ENCODE results near the gene PRKG2. TPM values are rescaled to one million over a fixed set of nuclear protein-coding genes. Genes with fewer than 3 reads are reported as not detected.

Gene PRKG2
- total and polyA plus RNA-seq, 10 of the 15 experiments (the other 5 are each of a cell fraction or from before 2014, with no cell fraction given): not detected

GRCh38 chr4:81131066-81131465 is 84.0 kb downstream of the PRKG2 start (continued):
- no peak for TF ChIP-seq E2F4 (IDR thresholded peaks at IDR 0.05; ENCODE audit: low read depth, low read length)
- TF ChIP-seq SMAD5 (IDR thresholded peaks at IDR 0.05; ENCODE audit: low read depth): no peak
- TF ChIP-seq YBX1 (IDR thresholded peaks at IDR 0.05): no peak
- no peak for TF ChIP-seq PAX5 (IDR thresholded peaks at IDR 0.05; ENCODE audit: borderline replicate concordance, low read depth, low read length)
- no peak for TF ChIP-seq PAX8 (IDR thresholded peaks at IDR 0.05)
- TF ChIP-seq NFIC (IDR thresholded peaks at IDR 0.05; ENCODE audit: low read depth, low read length): no peak
- TF ChIP-seq SPI1 (IDR thresholded peaks at IDR 0.05; ENCODE audit: borderline replicate concordance, insufficient read depth, low read depth, low read length): no peak
- no peak for TF ChIP-seq RAD21 (IDR thresholded peaks at IDR 0.05; ENCODE audit: insufficient read depth, low read depth, low read length)
- no peak for TF ChIP-seq RFX5 (IDR thresholded peaks at IDR 0.05; ENCODE audit: low read depth, low read length)
- TF ChIP-seq HDGF (IDR thresholded peaks at IDR 0.05): no peak

- BruUV-seq (replicated peaks): no TSS peak
- Histone ChIP-seq H3K4me1 (ENCODE audit: control insufficient read depth, insufficient read depth, low read length) (no peaks in the 10 kb centered on the region), H3K4me3 (no peak overlapping the region), H3K4me2 (ENCODE audit: control insufficient read depth, insufficient read depth) (no peak overlapping the region), H4K20me1 (ENCODE audit: control insufficient read depth, insufficient read depth) (no peaks in the 10 kb centered on the region), H3K9ac (ENCODE audit: control insufficient read depth, insufficient read depth, low read length) (no peak overlapping the region), H3K79me2 (ENCODE audit: control insufficient read depth, insufficient read depth, low read length) (no peaks in the 10 kb centered on the region), H3K27me3 (replicated peaks in 1 of 2; ENCODE audit: control insufficient read depth in 2 of 2, insufficient read depth in 2 of 2, low read length in 1 of 2) (no peaks in the 10 kb centered on the region), H3K36me3 (ENCODE audit: control insufficient read depth in 2 of 2, insufficient read depth in 2 of 2, low read length in 1 of 2) (no peaks in the 10 kb centered on the region), H3K9me3 (replicated peaks; ENCODE audit: control insufficient read depth, insufficient read depth, low read length) (no peaks in the 10 kb centered on the region), H2AFZ (ENCODE audit: control insufficient read depth, low read depth, low read length) (no peak overlapping the region), H3K27ac (ENCODE audit: control insufficient read depth, insufficient read depth) (no peak overlapping the region)
- no peak for DNase-seq (ENCODE audit: low read depth, low spot score)
- ChIA-PET SMC1A (ENCODE audit: uncharacterized antibody, unreplicated experiment) (no interaction called here), CTCF (no interaction called here), RAD21 (ENCODE audit: unreplicated experiment) (no interaction called here), POLR2A (no interaction called here)
- no peak for FAIRE-seq
- intact Hi-C loops (cut with micrococcal nuclease; ENCODE audit: unreplicated experiment): no loop called here
- in situ Hi-C loops (cut with MboI): no loop called here
- WGBS (ENCODE audit: insufficient coverage, insufficient replicate concordance, low lambda C conversion rate, missing lambda C conversion rate): 34% methylated on average over 7 of the region's 7 CpGs
- TF ChIP-seq GABPA (IDR thresholded peaks at IDR 0.05; ENCODE audit: low read depth) (no peak), ZNF622 (IDR thresholded peaks at IDR 0.05) (no peak), SMAD5 (IDR thresholded peaks at IDR 0.05; ENCODE audit: low read depth) (no peak), POLR2A (IDR thresholded peaks at IDR 0.05; ENCODE audit: low read depth, low read length) (no peak), NR2C2 (IDR thresholded peaks at IDR 0.05; ENCODE audit: borderline replicate concordance, control insufficient read depth, insufficient read length, low read depth) (no peak), PKNOX1 (IDR thresholded peaks at IDR 0.05) (no peak)
- TF ChIP-seq, protein P1, sequence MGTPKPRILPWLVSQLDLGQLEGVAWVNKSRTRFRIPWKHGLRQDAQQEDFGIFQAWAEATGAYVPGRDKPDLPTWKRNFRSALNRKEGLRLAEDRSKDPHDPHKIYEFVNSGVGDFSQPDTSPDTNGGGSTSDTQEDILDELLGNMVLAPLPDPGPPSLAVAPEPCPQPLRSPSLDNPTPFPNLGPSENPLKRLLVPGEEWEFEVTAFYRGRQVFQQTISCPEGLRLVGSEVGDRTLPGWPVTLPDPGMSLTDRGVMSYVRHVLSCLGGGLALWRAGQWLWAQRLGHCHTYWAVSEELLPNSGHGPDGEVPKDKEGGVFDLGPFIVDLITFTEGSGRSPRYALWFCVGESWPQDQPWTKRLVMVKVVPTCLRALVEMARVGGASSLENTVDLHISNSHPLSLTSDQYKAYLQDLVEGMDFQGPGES (IDR thresholded peaks at IDR 0.05): no peak
- no peak for ATAC-seq
These were observed 84.5 kb downstream of the PRKG2 start for GRCh38 chr4:81130569-81130968.
